22Rv1 (cell line): Measurements from ENCODE around the gene IRF2BPL.

Experiments
- ZFX ChIP-seq: fragments of 450-650 bp; IDR thresholded peaks from 2 replicates; pipeline ENCODE4 v1.6.1; 2017; ENCODE audit warnings: antibody characterized with exemption, borderline replicate concordance
- TF ChIP-seq, protein P1 (sequence below): fragments of 450-650 bp; IDR thresholded peaks from 2 replicates; pipeline ENCODE4 v1.5.1; 2017; ENCODE audit warnings: mild to moderate bottlenecking

DNA sequence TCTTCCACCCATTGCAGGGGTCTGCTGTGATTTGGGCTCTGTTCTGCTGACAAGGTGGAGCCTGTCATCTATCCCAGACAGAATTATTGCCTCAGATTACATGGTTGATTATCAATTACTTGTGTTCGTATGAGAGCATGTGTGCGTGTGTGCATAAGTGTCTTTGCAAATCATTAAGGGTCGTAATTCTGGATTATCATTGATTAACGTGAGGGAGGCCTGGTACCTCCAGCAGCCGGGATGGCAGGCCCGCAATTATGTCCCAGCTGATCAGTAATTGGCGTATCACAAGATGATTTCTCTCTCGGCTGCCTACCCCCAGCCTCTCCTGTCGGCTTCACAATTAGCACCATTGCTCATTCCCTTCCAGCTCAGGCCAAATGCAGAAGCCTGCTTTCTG is 29.6 kb upstream of the IRF2BPL start:
- TF ChIP-seq, protein P1, sequence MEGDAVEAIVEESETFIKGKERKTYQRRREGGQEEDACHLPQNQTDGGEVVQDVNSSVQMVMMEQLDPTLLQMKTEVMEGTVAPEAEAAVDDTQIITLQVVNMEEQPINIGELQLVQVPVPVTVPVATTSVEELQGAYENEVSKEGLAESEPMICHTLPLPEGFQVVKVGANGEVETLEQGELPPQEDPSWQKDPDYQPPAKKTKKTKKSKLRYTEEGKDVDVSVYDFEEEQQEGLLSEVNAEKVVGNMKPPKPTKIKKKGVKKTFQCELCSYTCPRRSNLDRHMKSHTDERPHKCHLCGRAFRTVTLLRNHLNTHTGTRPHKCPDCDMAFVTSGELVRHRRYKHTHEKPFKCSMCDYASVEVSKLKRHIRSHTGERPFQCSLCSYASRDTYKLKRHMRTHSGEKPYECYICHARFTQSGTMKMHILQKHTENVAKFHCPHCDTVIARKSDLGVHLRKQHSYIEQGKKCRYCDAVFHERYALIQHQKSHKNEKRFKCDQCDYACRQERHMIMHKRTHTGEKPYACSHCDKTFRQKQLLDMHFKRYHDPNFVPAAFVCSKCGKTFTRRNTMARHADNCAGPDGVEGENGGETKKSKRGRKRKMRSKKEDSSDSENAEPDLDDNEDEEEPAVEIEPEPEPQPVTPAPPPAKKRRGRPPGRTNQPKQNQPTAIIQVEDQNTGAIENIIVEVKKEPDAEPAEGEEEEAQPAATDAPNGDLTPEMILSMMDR, result no peak
- TF ChIP-seq ZFX, result no peak
